PC-3 (cell line): ENCODE data around the gene CELA2B. TPM values are rescaled to one million over a fixed set of nuclear protein-coding genes. Genes with fewer than 3 reads are reported as not detected.

Experiments used
- ATAC-seq: fragments of 200-7000 bp; cut with Tn5 transposase; 2 replicates; pipeline ENCODE4 v1.9.1; 2020; ENCODE audit warnings: mild to moderate bottlenecking, moderate library complexity
- BruUV-seq: library from RNA; stranded (reverse); fragments of 400-500 nt; replicated peaks from 2 replicates; lab custom pipeline; 2021; lab: Mats Ljungman, UMichigan
- CTCF ChIA-PET: fragments of 300-600 bp; sonication (Branson Sonifier 250); formaldehyde crosslinking; loops from one replicate; lab custom pipeline; 2022; ENCODE audit warnings: antibody characterized with exemption; lab: Charles Lee
- POLR2A ChIA-PET: fragments of 300-600 bp; sonication (Branson Sonifier 250); formaldehyde crosslinking; loops from one replicate; lab custom pipeline; 2022; ENCODE audit warnings: antibody characterized with exemption; ENCODE audit not compliant: unreplicated experiment; lab: Charles Lee
- DNase-seq: peaks from one replicate; pipeline ENCODE4 v3.0.0-alpha.2; 2015
- H2AFZ ChIP-seq: fragments of 300-600 bp; sonication (generic); 2 replicates; pipeline ENCODE4 v1.6.0; 2016; ENCODE audit warnings: antibody characterized with exemption, low read length
- H3F3A ChIP-seq: fragments of 300-600 bp; sonication (generic); one replicate; pipeline ENCODE4 v1.6.0; 2017; ENCODE audit warnings: antibody characterized with exemption, low read length, control low read depth, mild to moderate bottlenecking; ENCODE audit not compliant: unreplicated experiment
- H3K27ac ChIP-seq: fragments of 300-600 bp; sonication (generic); 2 replicates; pipeline ENCODE4 v1.5.1; 2016; ENCODE audit warnings: mild to moderate bottlenecking, low read length
- H3K27me3 ChIP-seq: fragments of 300-600 bp; sonication (generic); 2 replicates; pipeline ENCODE4 v1.6.1; 2016; ENCODE audit warnings: low read length, mixed read lengths
- H3K36me3 ChIP-seq: fragments of 300-600 bp; sonication (generic); 2 replicates; pipeline ENCODE4 v1.6.1; 2016; ENCODE audit warnings: low read depth, mixed run types, low read length, mixed read lengths
- H3K4me1 ChIP-seq: fragments of 300-600 bp; sonication (generic); 2 replicates; pipeline ENCODE4 v1.5.1; 2016; ENCODE audit warnings: low read length; ENCODE audit not compliant: insufficient read depth
- H3K4me2 ChIP-seq: fragments of 300-600 bp; sonication (generic); 2 replicates; pipeline ENCODE4 v1.6.0; 2016; ENCODE audit warnings: low read length
- H3K4me3 ChIP-seq: fragments of 300-600 bp; sonication (generic); 2 replicates; pipeline ENCODE4 v1.5.1; 2016; ENCODE audit warnings: mild to moderate bottlenecking, low read length, mixed read lengths
- H3K79me2 ChIP-seq: fragments of 300-600 bp; sonication (generic); 2 replicates; pipeline ENCODE4 v1.6.1; 2017; ENCODE audit warnings: low read length, mixed read lengths
- H3K9ac ChIP-seq: fragments of 300-600 bp; sonication (generic); 2 replicates; pipeline ENCODE4 v1.6.0; 2016; ENCODE audit warnings: mild to moderate bottlenecking, low read length
- H3K9me2 ChIP-seq: fragments of 300-600 bp; sonication (generic); replicated peaks from 2 replicates; pipeline ENCODE4 v1.6.1; 2016; ENCODE audit warnings: mixed run types, low read length, mixed read lengths
- H3K9me3 ChIP-seq: fragments of 300-600 bp; sonication (generic); 2 replicates; pipeline ENCODE4 v1.6.1; 2016; ENCODE audit warnings: low read length, mixed read lengths
- H4K20me1 ChIP-seq: fragments of 300-600 bp; sonication (generic); 2 replicates; pipeline ENCODE4 v1.6.1; 2016; ENCODE audit warnings: low read length, mixed read lengths
- CTCF ChIP-seq: fragments of 300-600 bp; sonication (generic); conservative IDR thresholded peaks from 2 replicates; pipeline ENCODE4 v1.5.1; 2017; ENCODE audit warnings: antibody characterized with exemption, low read depth, mild to moderate bottlenecking, low read length
- EZH2 ChIP-seq: fragments of 300-600 bp; sonication (generic); IDR thresholded peaks from one replicate; pipeline ENCODE4 v1.6.1; 2017; ENCODE audit warnings: antibody characterized with exemption, mild to moderate bottlenecking, low read length; ENCODE audit not compliant: unreplicated experiment
- EZH2phosphoT487 ChIP-seq: fragments of 300-600 bp; sonication (generic); IDR thresholded peaks from 2 replicates; pipeline ENCODE4 v1.6.1; 2018; ENCODE audit warnings: mild to moderate bottlenecking, antibody characterized with exemption, low read length, borderline replicate concordance
- intact Hi-C: fragments of 100-400 bp; cut with micrococcal nuclease; formaldehyde crosslinking; loops from 2 replicates; pipeline ENCODE4 v1.9.0; 2023
- total RNA-seq: library from RNA; depleted of rRNA; stranded (reverse); fragments of >200 nt; gene quantifications from 2 replicates; pipeline ENCODE4 v1.2.3, GENCODE V29; 2014

CELA2B gene
- total RNA-seq, 1 experiment from 2014 or later = not detected

DNA sequence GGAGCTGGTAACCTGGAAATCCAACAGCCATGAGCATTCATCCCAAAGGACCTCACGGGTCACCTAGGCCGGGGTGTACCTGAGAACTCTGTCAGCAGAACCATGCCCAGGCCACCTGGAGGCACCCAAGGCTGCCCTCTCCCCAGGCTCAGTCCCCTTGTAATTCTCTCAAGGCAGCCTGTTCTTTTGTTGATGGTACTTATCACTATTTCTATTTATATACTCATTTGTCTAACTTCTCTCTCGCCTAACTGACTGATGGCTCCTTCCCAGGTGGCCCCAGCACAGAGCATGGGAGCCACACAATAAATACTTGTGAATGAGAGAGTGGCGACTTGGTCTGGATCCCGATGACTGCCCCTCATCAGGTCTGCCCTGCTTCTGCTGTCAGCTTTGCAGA is 31.4 kb downstream of the CELA2B start:
- Histone ChIP-seq H3K9me2 (no peaks in the 10 kb centered on the region), H3F3A (no peaks in the 10 kb centered on the region), H3K4me1 (peaks cover 8% of the 10 kb centered on the region), H2AFZ (no peak overlapping the region), H4K20me1 (no peaks in the 10 kb centered on the region), H3K9ac (no peak overlapping the region), H3K27ac (no peak overlapping the region), H3K36me3 (no peaks in the 10 kb centered on the region), H3K27me3 (no peaks in the 10 kb centered on the region), H3K4me3 (no peak overlapping the region), H3K79me2 (no peaks in the 10 kb centered on the region), H3K4me2 (no peak overlapping the region), H3K9me3 (no peaks in the 10 kb centered on the region)
- CTCF ChIA-PET = no interaction called here
- no TSS peak for BruUV-seq
- DNase-seq (no peak), ATAC-seq (no peak)
- no peak for TF ChIP-seq CTCF
- intact Hi-C loops = no loop called here
- POLR2A ChIA-PET = no interaction called here

- Histone ChIP-seq H3K27me3 (no peaks in the 10 kb centered on the region), H4K20me1 (no peaks in the 10 kb centered on the region), H3K27ac (no peak overlapping the region), H3F3A (no peaks in the 10 kb centered on the region), H3K4me1 (peaks cover 8% of the 10 kb centered on the region), H3K4me2 (no peak overlapping the region), H3K9ac (no peak overlapping the region), H3K36me3 (no peaks in the 10 kb centered on the region), H3K9me2 (no peaks in the 10 kb centered on the region), H2AFZ (no peak overlapping the region), H3K79me2 (no peaks in the 10 kb centered on the region), H3K9me3 (no peaks in the 10 kb centered on the region), H3K4me3 (no peak overlapping the region)
- ATAC-seq (no peak), DNase-seq (no peak)
- BruUV-seq = no TSS peak
- TF ChIP-seq EZH2 = no peak
- TF ChIP-seq EZH2phosphoT487 = no peak
- TF ChIP-seq CTCF = no peak
- intact Hi-C loops = no loop called here
- CTCF ChIA-PET = no interaction called here
- POLR2A ChIA-PET = no interaction called here
Observed at GRCh38 chr1:15508700-15509487, 33.0 kb downstream of the CELA2B start.

GRCh38 chr1:15509586-15509985 is 33.7 kb downstream of the CELA2B start:
- H3K9me3 ChIP-seq = no peaks in the 10 kb centered on the region
- ATAC-seq (no peak), DNase-seq (no peak)
- H3K27ac ChIP-seq = no peak overlapping the region
- H3K36me3 ChIP-seq = no peaks in the 10 kb centered on the region
- CTCF ChIA-PET = no interaction called here
- H2AFZ ChIP-seq = no peak overlapping the region
- intact Hi-C loops = no loop called here
- no peaks in the 10 kb centered on the region for H4K20me1 ChIP-seq
- H3K4me2 ChIP-seq = no peak overlapping the region
- H3K9ac ChIP-seq = no peak overlapping the region
- H3K79me2 ChIP-seq = no peaks in the 10 kb centered on the region
- no TSS peak for BruUV-seq
- TF ChIP-seq CTCF = no peak
- TF ChIP-seq EZH2phosphoT487 = no peak
- TF ChIP-seq EZH2 = no peak
- no peaks in the 10 kb centered on the region for H3K9me2 ChIP-seq
- no peaks in the 10 kb centered on the region for H3F3A ChIP-seq
- peaks cover 8% of the 10 kb centered on the region for H3K4me1 ChIP-seq
- no peak overlapping the region for H3K4me3 ChIP-seq
- POLR2A ChIA-PET = no interaction called here
- H3K27me3 ChIP-seq = no peaks in the 10 kb centered on the region
